GM21825 (cell line): ENCODE data around the gene NSD2.
"Not testable (repeated sequence)": the region's sequence is repeated elsewhere in the genome, so short reads cannot be mapped to it uniquely, and the experiment has no call there.

Source experiments
- ATAC-seq: cut with Tn5 transposase; IDR thresholded peaks from one replicate; pipeline ENCODE4 v1.9.1; 2021; ENCODE audit warnings: mild to moderate bottlenecking, moderate library complexity; ENCODE audit not compliant: unreplicated experiment

Gene NSD2

GRCh38 chr4:2031161-2031560, 160.0 kb downstream of the NSD2 start:
- ATAC-seq = not testable (repeated sequence)
